Panc1 (cell line): Measurements from ENCODE around the gene PHEX.

ENCODE experiments used
- CTCF ChIP-seq: fragments of 450-650 bp; IDR thresholded peaks from 2 replicates; pipeline ENCODE4 v1.5.1; 2017; ENCODE audit warnings: mild to moderate bottlenecking
- POLR2AphosphoS5 ChIP-seq: IDR thresholded peaks from 2 replicates; pipeline ENCODE4 v1.6.1; 2012; ENCODE audit warnings: mild to moderate bottlenecking, low read depth, low read length, moderate library complexity
- REST ChIP-seq, 2 experiments: IDR thresholded peaks; 2 replicates each; pipeline ENCODE4 v1.6.1; 2011 to 2012; ENCODE audit warnings: low read depth in 2 of 2, control low read depth in 1 of 2, low read length in 1 of 2, mild to moderate bottlenecking in 1 of 2, moderate library complexity in 1 of 2; ENCODE audit not compliant: insufficient read depth in 1 of 2
- SIN3A ChIP-seq: IDR thresholded peaks from 2 replicates; pipeline ENCODE4 v1.6.1; 2012; ENCODE audit warnings: low read depth, mild to moderate bottlenecking, low read length, moderate library complexity, borderline replicate concordance; ENCODE audit not compliant: insufficient read depth

GRCh38 chrX:22300130-22300529, 268.0 kb downstream of the PHEX start:
- TF ChIP-seq CTCF = no peak
- no peak for TF ChIP-seq REST (IDR thresholded peaks at IDR 0.05; ENCODE audit: insufficient read depth in 1 of 2, low read depth in 2 of 2, low read length in 1 of 2)
- TF ChIP-seq SIN3A = no peak
- no peak for TF ChIP-seq POLR2AphosphoS5
